ENCODE data around the gene CNTNAP5.

CNTNAP5 gene

GRCh38 chr2:124526221-124526620 is 501.1 kb downstream of the CNTNAP5 start:
- ChIA-PET POLR2A (no interaction called here), CTCF (no interaction called here)
- TF ChIP-seq CTCF (IDR thresholded peaks at IDR 0.05; ENCODE audit: control extremely low read depth, extremely low read depth, low read depth, missing control alignments) = no peak
- DNase-seq (ENCODE audit: extremely low spot score) = no peak

GRCh38 chr2:124530203-124530602 is 505.1 kb downstream of the CNTNAP5 start:
- ChIA-PET CTCF (interaction anchor here (1.5 kb wide), 1 partner anchor 22 kb away, joined by 4 read pairs; no protein-coding TSS in a partner anchor), POLR2A (no interaction called here)
- no peak for DNase-seq (ENCODE audit: extremely low spot score)

GRCh38 chr2:124533226-124533954 is 508.3 kb downstream of the CNTNAP5 start:
- no peak for TF ChIP-seq CTCF (IDR thresholded peaks at IDR 0.05; ENCODE audit: control extremely low read depth, extremely low read depth, low read depth, missing control alignments)
- POLR2A ChIA-PET = no interaction called here

More at GRCh38 chr2:124530203-124530602, 505.1 kb downstream of the CNTNAP5 start:
- no peak for TF ChIP-seq CTCF (IDR thresholded peaks at IDR 0.05; ENCODE audit: control extremely low read depth, extremely low read depth, low read depth, missing control alignments)

GRCh38 chr2:124534028-124534427 is 508.9 kb downstream of the CNTNAP5 start:
- ChIA-PET POLR2A (no interaction called here), CTCF (interaction anchor here (1.1 to 1.5 kb wide), 3 partner anchors 9 to 47 kb away, joined by 3 to 4 read pairs (median 3); no protein-coding TSS in a partner anchor)
- DNase-seq (ENCODE audit: extremely low spot score) = no peak
- no peak for TF ChIP-seq CTCF (IDR thresholded peaks at IDR 0.05; ENCODE audit: control extremely low read depth, extremely low read depth, low read depth, missing control alignments)

More at GRCh38 chr2:124533226-124533954, 508.3 kb downstream of the CNTNAP5 start:
- CTCF ChIA-PET = interaction anchor here (1.0 to 1.5 kb wide), 4 partner anchors 8 to 46 kb away, joined by 3 to 4 read pairs (median 4); no protein-coding TSS in a partner anchor
- DNase-seq (ENCODE audit: extremely low spot score) = no peak

- ChIA-PET CTCF (no interaction called here), POLR2A (no interaction called here)
- DNase-seq (ENCODE audit: extremely low spot score) = no peak
- TF ChIP-seq CTCF (IDR thresholded peaks at IDR 0.05; ENCODE audit: control extremely low read depth, extremely low read depth, low read depth, missing control alignments) = no peak
Observed at GRCh38 chr2:124535816-124536215, 510.7 kb downstream of the CNTNAP5 start.

GRCh38 chr2:124536591-124536990 is 511.5 kb downstream of the CNTNAP5 start:
- ChIA-PET CTCF (no interaction called here), POLR2A (no interaction called here)

More at GRCh38 chr2:124536591-124536990, 511.5 kb downstream of the CNTNAP5 start:
- DNase-seq (ENCODE audit: extremely low spot score) = no peak
- TF ChIP-seq CTCF (IDR thresholded peaks at IDR 0.05; ENCODE audit: control extremely low read depth, extremely low read depth, low read depth, missing control alignments) = no peak

Measured in GM10248 (cell line).